ENCODE data around the gene GZMM.
"Not testable (repeated sequence)": the region's sequence is repeated elsewhere in the genome, so short reads cannot be mapped to it uniquely, and the experiment has no call there.

The GZMM gene

DNA sequence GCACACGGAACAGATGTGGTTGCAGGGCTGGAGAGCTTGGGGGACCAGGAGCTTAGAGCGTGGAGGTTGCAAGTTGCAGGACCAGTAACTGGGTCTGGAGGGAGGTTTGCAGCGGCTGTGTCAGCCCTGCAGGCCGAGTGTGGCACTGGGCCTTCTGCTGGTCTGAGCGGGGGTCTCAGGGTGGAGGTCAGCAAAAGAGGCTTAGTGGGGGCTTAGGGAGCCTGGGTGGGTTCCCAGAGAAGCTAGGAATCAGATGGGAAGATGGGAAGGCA, 40.1 kb downstream of the GZMM start:
- no peak for DNase-seq

DNA sequence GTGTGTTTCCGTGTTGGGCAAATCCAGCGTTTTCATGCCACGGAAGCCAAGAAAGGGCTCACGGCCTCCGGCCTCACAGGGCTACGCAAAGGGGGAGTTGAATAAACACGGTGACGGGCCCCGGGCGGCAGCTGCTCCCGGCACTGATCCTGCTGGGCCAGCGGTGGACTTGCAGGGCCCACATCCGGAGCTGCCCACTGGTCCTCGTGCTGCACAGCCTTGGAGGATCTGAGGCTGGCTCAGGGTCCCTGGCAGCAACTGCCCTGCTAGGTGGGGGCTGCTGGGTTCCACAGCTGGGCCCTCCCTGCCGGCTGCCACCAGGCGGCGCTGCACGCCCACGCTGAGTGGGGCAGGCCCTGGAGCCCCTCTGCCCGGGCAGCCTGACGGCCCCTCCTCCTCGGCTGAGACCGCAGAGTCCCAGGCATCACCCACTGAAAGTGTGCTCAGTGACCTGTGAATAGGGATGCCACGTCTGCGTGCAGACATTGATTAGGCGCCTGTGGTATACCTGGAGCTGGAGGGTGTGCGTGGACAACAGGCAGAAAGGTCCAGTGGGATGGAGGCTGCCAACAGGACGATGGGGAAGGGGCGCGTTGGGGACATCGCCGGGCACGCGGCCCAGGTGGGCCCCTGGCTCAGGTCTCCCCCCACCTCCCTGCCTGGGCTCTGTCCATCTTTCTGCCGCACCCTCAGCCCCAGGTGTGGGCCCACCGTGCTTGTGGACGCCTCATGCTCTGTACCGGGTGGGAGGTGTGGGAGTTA, 40.6 kb downstream of the GZMM start:
- DNase-seq: no peak

DNA sequence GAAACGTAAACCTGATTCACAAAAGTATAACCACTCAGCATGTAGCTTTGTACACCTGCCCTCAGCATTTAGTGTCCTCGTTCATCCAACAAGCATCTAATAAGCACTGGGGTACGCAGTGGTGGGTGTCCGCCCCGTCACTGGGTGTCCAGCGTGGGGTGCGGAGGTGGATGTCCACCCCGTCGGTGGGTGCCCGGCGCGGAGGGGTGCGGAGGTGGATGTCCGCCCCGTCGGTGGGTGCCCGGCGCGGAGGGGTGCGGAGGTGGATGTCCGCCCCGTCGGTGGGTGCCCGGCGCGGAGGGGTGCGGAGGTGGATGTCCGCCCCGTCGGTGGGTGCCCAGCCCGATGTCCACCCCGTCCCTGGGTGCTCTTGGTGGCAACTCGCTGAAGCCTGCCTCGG, 41.3 kb downstream of the GZMM start:
- not testable (repeated sequence) for DNase-seq

DNA sequence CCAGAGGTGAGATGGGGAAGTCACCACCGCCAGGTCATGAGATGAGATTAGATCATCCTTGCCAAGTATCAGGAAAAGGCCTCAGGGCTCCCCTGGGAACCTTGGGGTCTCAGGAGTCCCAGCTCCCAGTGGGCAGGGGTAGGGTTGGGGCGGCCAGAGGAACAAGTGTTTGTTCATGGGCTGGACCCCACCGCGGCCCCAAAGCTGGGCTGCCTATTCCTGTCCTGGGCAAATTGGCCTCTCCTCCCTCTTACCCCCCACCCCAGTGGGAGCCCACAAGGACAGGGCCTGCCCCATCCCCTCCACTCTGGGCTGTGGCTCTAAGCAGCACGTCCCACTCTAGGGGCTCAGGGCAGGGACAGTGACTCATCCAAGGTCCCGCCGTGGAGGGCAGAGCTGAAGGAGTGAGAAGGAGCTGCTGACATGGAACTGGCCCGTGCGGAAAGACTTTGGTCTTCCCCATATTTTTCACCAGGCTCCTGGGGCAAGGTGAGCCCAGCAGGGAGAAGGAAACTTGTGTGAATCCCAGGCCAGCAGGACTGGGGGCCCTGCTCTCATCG, 41.8 kb downstream of the GZMM start:
- DNase-seq: no peak

DNA sequence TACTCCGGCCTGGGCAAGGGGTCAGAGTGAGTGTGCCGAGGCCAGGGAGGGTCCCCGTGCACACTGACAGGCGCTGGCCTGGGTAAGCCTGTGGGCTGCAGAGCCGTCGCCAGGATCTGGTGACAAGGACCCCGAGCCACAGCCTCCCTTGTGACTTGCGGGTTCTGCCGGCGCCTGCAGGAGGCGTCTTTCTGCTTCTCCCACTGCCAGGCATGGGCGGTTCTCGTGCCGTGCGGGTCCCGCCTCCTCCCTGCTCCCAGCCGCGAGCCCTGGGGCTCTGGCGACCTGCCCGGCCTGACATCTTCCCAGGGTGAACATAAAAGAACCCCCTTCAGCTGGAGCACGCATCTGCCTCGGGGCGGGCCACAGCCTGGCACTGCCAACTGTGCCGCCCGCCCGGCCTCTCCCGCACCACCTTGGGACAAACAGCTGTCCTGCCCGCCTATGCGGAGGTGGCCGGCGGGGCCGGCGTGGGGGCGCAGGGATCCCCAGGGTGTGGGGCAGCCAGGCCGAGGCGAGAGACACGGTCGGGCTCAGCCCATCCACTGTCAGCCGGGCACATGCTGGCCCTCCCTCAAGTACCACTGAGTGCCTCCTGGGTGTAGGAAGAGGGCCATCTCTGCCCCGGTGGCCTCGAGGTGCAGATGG, 44.4 kb downstream of the GZMM start:
- peak; percentile 80 for DNase-seq

DNA sequence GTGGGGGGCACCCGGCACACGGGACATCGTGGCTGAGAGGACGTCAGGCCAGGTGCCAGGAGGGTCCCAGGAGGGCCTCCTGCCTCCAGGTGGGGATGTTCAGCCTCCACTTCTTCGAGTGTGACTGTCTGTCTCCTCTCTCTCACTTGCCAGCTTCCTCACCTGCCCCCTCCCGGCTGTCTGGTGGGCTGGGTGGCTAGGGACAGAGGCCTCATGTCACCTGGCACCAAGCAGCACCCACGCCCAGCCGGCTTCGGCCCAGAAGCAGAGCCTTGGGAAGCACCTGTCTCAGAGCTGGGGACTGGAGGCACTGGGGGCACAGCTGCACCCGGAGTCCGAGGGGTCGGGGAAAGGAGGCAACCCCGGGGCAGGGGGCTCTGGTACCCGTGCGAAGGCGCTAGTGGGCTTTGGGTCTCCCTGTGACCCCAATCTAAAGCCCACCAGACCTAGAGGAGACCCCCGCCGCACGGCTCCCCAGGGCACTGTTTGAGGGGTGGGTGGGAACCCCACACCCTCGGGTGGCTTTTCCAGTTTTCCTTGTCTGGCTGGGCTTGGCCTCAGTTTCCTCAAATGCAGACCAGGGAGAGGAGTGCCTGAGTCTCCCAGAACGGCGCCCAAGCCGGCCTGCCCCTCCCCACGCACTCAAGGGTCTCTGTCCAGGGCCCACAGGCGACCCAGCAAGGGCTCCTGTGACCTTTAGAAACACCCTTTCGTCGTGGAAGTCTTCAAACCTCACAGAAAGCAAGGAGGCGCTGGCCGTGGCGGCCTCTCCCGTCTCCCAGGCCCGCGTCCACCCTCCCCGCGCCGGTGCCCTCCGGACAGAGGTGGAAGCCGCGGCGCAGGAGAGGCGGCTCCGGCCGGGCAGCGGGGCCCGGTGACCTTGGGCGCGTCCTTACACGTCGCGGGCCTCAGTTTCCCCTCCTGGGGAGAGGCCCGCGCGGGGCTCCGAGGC, 45.2 kb downstream of the GZMM start:
- DNase-seq: no peak

DNA sequence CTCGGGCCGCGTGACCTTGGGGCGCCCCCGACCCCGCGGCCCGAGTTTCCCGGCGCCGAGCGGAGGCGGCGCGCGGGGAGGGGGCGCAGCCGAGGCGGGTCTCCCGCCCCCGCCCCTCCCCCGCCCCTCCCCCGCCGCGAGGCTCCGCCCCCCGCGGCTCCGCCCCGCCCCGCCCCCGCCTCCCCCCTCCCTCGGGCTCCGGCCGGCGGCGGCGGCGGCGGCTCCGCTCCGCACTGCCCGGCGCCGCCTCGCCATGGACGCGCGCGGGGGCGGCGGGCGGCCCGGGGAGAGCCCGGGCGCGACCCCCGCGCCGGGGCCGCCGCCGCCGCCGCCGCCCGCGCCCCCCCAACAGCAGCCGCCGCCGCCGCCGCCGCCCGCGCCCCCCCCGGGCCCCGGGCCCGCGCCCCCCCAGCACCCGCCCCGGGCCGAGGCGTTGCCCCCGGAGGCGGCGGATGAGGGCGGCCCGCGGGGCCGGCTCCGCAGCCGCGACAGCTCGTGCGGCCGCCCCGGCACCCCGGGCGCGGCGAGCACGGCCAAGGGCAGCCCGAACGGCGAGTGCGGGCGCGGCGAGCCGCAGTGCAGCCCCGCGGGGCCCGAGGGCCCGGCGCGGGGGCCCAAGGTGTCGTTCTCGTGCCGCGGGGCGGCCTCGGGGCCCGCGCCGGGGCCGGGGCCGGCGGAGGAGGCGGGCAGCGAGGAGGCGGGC, 46.0 kb downstream of the GZMM start, which contains the start of gene HCN2:
TSS of gene HCN2 (plus strand) at position 189 of the 703 bp plus-strand sequence. CDS start at position 254, 65 bp downstream.
- no peak for DNase-seq

DNA sequence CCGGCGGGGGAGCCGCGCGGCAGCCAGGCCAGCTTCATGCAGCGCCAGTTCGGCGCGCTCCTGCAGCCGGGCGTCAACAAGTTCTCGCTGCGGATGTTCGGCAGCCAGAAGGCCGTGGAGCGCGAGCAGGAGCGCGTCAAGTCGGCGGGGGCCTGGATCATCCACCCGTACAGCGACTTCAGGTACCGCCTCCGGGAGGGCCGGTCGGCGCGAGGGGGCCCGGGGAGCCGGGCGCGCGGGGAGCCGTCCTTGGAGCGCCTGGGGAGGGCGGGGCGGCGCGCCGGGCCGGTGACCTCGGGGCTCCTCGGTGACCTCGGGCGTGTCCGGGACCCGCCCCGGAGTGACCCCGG, 46.5 kb downstream of the GZMM start:
- DNase-seq: no peak

DNA sequence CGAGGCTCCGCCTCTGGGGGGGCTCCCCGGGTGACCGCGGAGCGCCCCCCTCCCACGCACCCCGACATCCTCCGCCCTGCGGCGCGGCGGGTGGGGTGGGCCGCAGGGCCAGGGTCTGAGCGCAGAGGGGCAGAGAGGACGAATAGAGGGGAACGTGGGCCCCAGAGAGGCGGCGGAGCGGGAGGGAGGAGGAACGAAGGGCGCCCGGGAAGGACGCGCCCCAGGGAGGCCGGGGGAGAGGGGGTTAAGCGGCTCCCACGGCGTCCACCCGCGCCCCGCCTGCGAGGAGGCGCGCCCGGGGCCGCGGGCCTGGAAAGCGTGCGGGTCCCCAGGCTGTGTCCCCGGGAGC, 46.9 kb downstream of the GZMM start:
- no peak for DNase-seq

DNA sequence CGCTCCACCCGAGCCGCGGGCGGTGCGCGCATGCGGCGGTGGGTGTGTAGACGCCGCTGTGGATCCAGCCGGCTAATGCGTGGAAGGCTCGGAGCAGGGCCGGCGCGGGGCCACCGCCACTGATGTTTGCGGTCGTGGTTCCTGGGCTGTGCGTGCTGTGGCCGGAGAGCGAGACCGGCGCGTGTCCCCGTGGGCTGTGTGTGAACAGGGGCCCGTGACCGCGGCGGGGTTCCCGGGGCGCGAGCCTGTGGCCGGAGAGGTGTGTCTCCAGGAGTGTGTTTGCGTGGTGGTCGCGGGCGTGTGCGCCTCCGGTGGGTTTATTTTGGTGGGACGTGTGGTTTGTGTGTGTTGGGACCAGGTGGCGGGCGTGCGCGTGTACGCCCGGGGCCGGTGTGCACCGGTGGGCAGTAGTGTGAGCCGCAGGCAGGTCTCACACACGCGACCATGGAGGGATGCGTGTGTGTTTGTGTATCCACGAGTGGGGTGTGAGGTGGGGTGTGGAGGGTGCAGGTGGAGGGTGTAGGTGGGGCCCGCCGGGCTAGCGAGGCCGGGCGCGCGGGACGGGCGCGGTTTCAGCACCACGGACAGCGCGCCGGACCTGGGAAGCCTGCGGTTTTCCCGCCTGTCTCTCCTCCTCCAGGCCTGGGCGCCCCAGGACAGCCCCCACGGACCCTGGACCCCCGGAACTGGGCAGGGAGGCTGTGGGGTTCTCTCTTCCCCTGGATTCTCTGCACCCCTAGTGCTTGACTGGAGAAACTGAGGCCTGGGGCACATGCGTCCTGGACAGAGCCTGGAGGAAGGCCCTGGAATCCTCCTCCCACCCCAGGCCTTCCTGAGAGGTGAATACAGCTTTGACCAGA, 47.5 kb downstream of the GZMM start:
- DNase-seq: no peak

DNA sequence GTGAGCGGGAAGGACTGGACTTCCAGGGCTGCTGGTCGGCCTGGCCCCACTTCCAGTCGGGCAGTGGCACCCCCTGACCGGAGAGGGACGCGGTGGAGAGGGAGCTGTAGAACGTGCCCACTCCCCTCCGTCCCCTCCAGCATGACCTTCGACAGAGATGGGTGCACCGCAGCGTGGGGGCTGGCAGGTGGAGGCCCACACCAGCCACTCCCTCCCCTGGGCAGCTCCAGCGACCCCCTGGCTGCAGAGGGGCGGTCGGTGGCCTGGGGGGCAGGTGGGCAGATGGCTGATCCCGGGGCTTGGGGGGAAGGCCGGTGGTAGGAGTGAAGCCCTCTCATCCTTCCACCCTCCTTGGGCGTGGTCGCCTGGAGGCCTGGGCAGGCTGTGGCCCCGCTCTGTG, 48.2 kb downstream of the GZMM start:
- no peak for DNase-seq

DNA sequence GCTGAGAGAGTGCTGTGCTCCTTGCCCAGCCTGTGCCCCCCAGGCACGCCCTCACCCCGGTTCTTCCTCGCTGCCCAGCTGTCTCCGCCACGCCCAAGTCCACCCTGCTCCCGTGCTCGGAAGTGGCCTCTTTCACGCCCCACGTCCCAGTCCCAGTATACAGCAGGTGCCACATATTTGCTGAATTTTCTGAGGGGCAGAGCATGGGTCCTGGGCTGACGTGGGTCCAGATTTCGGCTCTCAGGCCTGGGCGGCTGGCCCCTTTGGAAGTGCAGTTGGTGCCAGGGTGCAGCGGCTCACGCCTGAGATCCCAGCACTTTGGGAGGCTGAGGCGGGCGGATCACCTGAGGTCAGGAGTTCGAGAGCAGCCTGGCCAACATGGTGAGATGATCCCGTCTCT, 49.2 kb downstream of the GZMM start:
- no peak for DNase-seq

DNA sequence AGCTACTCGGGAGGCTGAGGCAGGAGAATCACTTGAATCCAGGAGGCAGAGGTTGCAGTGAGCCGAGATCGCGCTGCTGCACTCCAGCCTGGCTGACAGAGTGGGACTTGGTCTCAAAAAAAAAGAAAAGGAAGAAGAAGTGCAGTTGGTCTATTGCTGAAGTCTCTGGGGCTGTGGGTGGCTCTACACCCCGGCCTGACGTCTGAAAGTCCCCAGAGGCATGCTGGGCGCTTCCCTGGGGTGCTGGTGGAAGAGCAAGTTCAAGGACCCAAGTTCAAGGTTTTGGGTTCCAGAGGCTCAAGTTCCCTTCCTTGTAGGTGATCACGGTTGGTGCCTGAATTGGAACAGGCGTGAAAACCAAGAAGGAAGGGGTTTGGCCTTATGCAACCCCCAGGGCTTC, 49.7 kb downstream of the GZMM start:
- no peak for DNase-seq

DNA sequence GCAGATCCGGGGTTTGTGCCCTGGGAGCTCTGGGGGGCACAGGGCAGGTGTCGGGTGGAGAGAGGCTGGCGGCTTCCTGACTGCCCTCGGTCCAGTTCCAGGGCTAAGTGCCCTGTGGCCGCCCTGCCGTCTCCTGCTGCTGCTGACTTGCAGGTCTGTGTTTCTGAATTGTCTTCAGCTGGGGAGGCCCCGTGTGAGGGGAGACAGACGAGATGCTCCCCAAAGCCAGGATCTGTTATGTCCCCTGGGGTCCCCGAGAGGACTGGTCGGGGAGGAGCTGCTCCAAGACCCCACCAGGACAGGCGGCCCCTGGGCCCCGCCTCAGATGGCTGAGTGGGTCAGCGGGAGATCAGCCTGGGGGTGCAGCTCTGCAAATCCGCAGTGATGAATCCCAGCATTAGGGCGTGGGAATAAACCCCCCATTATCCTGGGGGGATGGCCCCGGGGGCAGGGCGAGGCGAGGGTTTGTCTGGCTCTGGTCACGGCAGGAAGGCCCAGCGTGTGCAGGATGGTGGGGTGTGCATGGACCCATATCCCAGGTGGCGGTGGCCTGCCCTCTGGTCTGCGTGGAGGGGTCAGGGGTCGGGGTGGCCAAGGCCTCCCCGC, 50.5 kb downstream of the GZMM start:
- DNase-seq: no peak

DNA sequence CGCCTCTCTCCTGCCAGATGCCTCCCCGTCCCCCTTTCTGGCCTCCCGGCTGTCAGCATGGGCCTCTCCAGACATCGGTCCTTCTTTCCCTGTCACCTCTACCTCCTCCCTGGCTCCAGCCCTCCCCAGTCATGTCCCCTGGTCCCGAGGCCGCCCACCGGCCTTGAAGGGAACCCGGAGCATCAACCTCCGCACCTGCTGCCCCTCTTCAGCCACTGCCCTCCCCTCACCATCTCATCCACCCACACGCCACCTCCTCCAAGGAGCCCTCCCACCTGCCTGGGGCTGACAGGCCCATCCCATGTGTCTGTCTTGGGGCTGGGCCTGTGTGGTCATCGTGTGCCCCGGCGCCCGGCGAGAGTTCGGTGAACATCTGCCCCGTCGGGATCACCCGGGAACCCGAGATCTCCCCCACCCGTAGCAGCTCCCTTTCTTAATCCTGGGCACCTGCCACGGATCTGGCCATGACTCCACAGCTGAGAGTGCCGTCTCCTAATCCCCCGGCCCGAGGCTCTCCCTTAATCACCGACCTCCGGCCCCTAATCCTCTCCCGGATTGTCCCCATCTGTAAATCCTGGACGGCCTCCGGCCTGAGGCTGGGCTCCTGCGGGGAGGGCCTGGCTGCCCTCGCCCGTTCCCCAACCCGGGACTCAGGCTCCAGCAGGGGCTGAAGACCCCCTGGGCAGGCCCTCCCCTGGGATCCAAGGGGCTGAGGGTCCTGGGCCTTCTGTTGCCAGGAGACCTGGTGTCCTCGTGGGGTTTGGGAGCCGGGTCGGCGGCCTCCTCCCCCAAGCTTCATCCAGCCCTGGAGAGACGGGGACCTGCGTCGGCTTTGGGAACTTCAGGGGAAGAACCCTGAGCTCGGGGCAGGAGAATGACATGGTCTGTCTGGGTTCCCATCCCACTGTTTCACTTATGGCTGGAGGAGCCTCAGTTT, 51.7 kb downstream of the GZMM start:
- DNase-seq: no peak

DNA sequence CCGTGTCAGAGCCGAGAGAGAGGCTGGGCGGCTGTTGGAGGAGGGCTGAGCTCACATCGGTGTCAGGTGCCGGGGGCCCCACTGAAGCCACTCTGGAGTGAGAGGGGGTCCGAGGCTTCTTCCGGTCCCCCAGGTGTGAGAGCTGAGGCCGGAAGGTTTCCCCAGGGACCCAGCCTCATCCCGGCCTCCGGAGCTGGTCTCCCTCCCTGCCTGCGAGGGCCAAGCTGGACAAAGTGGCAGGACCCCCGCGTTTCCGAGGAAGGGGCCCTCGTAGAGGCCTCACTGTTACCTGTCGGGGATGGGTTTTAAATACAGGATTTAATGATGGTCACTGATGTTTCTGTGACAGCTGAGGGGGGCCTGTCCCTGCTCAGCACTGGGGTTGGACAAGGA, 52.4 kb downstream of the GZMM start:
- DNase-seq: no peak

DNA sequence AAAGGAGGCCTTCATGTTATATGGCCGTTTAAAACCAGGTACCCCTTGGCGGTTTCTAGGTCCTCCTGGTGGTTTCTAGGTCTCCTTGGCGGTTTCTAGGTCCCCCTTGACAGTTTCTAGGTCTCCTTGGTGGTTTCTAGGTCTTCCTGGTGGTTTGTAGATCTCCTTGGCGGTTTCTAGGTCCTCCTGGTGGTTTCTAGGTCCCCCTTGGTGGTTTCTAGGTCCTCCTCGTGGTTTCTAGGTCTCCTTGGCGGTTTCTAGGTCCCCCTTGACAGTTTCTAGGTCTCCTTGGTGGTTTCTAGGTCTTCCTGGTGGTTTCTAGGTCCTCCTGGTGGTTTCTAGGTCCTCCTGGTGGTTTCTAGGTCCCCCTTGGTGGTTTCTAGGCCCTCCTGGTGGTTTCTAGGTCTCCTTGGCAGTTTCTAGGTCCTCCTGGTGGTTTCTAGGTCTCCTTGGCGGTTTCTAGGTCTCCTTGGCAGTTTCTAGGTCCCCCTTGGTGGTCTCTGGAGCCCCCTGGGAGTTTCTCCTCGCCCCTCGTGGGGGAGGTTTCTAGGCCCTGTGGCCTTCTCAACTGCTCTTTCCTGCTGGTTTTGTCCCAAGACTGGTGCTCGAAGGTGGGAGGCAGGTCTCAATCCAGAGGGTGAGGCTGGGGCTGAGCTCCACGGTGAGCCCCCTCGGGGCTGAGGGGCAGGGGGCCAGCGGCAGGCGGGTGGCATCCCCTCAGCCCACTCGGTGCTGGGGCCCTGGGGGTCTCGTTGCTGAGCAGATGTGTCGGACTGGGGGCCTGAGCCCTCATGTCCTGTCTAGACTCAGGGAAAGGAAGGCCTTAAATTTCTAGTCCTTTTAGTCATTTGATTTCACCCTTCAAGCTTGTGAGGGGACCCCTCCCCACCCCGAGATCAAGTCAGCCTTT, 53.8 kb downstream of the GZMM start:
- no peak for DNase-seq
